Germinal center (tissue), 1 donor: ENCODE measurements around the gene TRIM65.
"Not testable (repeated sequence)": the region's sequence is repeated elsewhere in the genome, so short reads cannot be mapped to it uniquely, and the experiment has no call there.

Experiments
- DNase-seq: peaks from one replicate; pipeline ENCODE4 v3.0.0; 2012; ENCODE audit warnings: mixed read lengths, low spot score

TRIM65 gene

GRCh38 chr17:75875182-75875939 lies 21.4 kb downstream of the TRIM65 start:
- no peak for DNase-seq

- no peak for DNase-seq
These were observed 22.2 kb downstream of the TRIM65 start for GRCh38 chr17:75874323-75875181.

- DNase-seq: no peak
These were observed 23.0 kb downstream of the TRIM65 start for GRCh38 chr17:75873587-75874322.

GRCh38 chr17:75872434-75873351 lies 24.1 kb downstream of the TRIM65 start:
- no peak for DNase-seq

GRCh38 chr17:75870228-75870627 lies 26.5 kb downstream of the TRIM65 start:
- DNase-seq: not testable (repeated sequence)

GRCh38 chr17:75869282-75870141 lies 27.2 kb downstream of the TRIM65 start:
- DNase-seq: no peak

GRCh38 chr17:75868730-75869281 lies 27.9 kb downstream of the TRIM65 start:
- DNase-seq: not testable (repeated sequence)

GRCh38 chr17:75865404-75866188 lies 31.2 kb downstream of the TRIM65 start:
- DNase-seq: not testable (repeated sequence)

- not testable (repeated sequence) for DNase-seq
These were observed 31.9 kb downstream of the TRIM65 start for GRCh38 chr17:75864887-75865286.

GRCh38 chr17:75864448-75864871 lies 32.3 kb downstream of the TRIM65 start:
- DNase-seq: peak; percentile 51

GRCh38 chr17:75861927-75862317 lies 34.8 kb downstream of the TRIM65 start:
- no peak for DNase-seq

GRCh38 chr17:75859358-75859757 lies 37.4 kb downstream of the TRIM65 start:
- DNase-seq: not testable (repeated sequence)

GRCh38 chr17:75856062-75856756 lies 40.5 kb downstream of the TRIM65 start:
- no peak for DNase-seq

- peak; percentile 99 for DNase-seq
These were observed 41.3 kb downstream of the TRIM65 start, which contains the start of gene WBP2 for GRCh38 chr17:75855310-75856061. Gene WBP2, minus strand, starts transcription at chr17:75855335. Its CDS starts 38 bp downstream, at chr17:75855297.

GRCh38 chr17:75854881-75855309 lies 41.9 kb downstream of the TRIM65 start:
- peak; percentile 58 for DNase-seq

- no peak for DNase-seq
These were observed 42.5 kb downstream of the TRIM65 start for GRCh38 chr17:75854101-75854748.

- no peak for DNase-seq
These were observed 43.3 kb downstream of the TRIM65 start for GRCh38 chr17:75853433-75853832.
